HepG2 (cell line): Measurements from ENCODE around the gene LRIT1. TPM values are rescaled to one million over a fixed set of nuclear protein-coding genes. Genes with fewer than 3 reads are reported as not detected.
A peak's percentile ranks its signal among the peaks of the same experiment; 100 is the strongest.

Experiments used
- ATAC-seq: fragments of 200-7000 bp; cut with Tn5 transposase; 3 replicates; pipeline ENCODE4 v1.9.1; 2020; ENCODE audit warnings: mild to moderate bottlenecking, moderate library complexity
- BruUV-seq: library from RNA; stranded (reverse); fragments of 400-500 nt; replicated peaks from 2 replicates; lab custom pipeline; 2021; lab: Mats Ljungman, UMichigan
- CTCF ChIA-PET: fragments of 300-600 bp; formaldehyde crosslinking; extraction: SDS; loops from one replicate; lab custom pipeline; 2021; ENCODE audit warnings: low total read pairs, inconsistent platforms, low intra/inter-chr PET ratio; lab: Yijun Ruan, JAX
- POLR2A ChIA-PET: fragments of 350-600 bp; sonication (Branson Sonifier 250); formaldehyde crosslinking; loops from one replicate; lab custom pipeline; 2020; ENCODE audit warnings: antibody characterized with exemption, inconsistent platforms; lab: Yijun Ruan, JAX
- DNase-seq: peaks from one replicate; pipeline ENCODE4 v3.0.0-alpha.2; 2015; ENCODE audit warnings: low spot score
- FAIRE-seq: peaks from 3 replicates; lab custom pipeline; 2011; peaks lifted over from hg19 to GRCh38; lab: Jason Lieb, UNC
- H2AFZ ChIP-seq: one replicate; pipeline ENCODE4 v1.6.1; 2011; ENCODE audit warnings: low read length, inconsistent platforms
- H3K27ac ChIP-seq: fragments of 300-600 bp; 3 replicates; pipeline ENCODE4 v1.8.0; 2011; ENCODE audit warnings: mixed run types, mild to moderate bottlenecking, mixed read lengths, low read length, inconsistent platforms; ENCODE audit not compliant: insufficient read depth; ENCODE audit errors: extremely low read length
- H3K27me3 ChIP-seq, 2 experiments: fragments of 200-600 bp in 1 of 2; 2 replicates in 1 of 2; 3 replicates in 1 of 2; pipeline versions ENCODE4 v1.6.0 to v1.8.0; 2011; ENCODE audit warnings: low read length in 2 of 2, mild to moderate bottlenecking in 2 of 2, moderate library complexity in 2 of 2, inconsistent platforms in 1 of 2; ENCODE audit not compliant: insufficient read depth in 2 of 2, control insufficient read depth in 1 of 2
- H3K36me3 ChIP-seq, 2 experiments: fragments of 200-600 bp in 1 of 2; replicated peaks in 1 of 2; 2 replicates in 1 of 2; 3 replicates in 1 of 2; pipeline versions ENCODE4 v1.5.1 to v1.8.0; 2011; ENCODE audit warnings: low read length in 2 of 2, inconsistent platforms in 1 of 2; ENCODE audit not compliant: insufficient read depth in 2 of 2, control insufficient read depth in 1 of 2
- H3K4me1 ChIP-seq: 2 replicates; pipeline ENCODE4 v1.5.1; 2012; ENCODE audit warnings: low read length, inconsistent platforms; ENCODE audit not compliant: insufficient read depth
- H3K4me2 ChIP-seq: 2 replicates; pipeline ENCODE4 v1.6.0; 2011; ENCODE audit warnings: low read depth, low read length, inconsistent platforms
- H3K4me3 ChIP-seq, 3 experiments: fragments of 200-600 bp in 1 of 3; sonication (generic), shearing (Covaris generic) in 1 of 3; replicated peaks in 1 of 3; 2 replicates each; pipeline ENCODE4 v1.5.1; 2011 to 2016; ENCODE audit warnings: low read length in 3 of 3, inconsistent platforms in 2 of 3, low read depth in 2 of 3, mild to moderate bottlenecking in 2 of 3, control low read depth in 1 of 3, mixed read lengths in 1 of 3; ENCODE audit not compliant: insufficient read depth in 1 of 3
- H3K79me2 ChIP-seq: one replicate; pipeline ENCODE4 v1.6.1; 2011; ENCODE audit warnings: low read length, inconsistent platforms; ENCODE audit not compliant: insufficient read depth
- H3K9ac ChIP-seq: 2 replicates; pipeline ENCODE4 v1.6.0; 2011; ENCODE audit warnings: mild to moderate bottlenecking, low read depth, low read length, inconsistent platforms; ENCODE audit not compliant: insufficient read depth
- H3K9me3 ChIP-seq: 2 replicates; pipeline ENCODE4 v1.5.1; 2012; ENCODE audit warnings: mild to moderate bottlenecking, low read length
- H4K20me1 ChIP-seq: 2 replicates; pipeline ENCODE4 v1.6.0; 2011; ENCODE audit warnings: inconsistent platforms, mild to moderate bottlenecking, low read length, moderate library complexity; ENCODE audit not compliant: insufficient read depth
- ARID5B ChIP-seq: IDR thresholded peaks from 2 replicates; pipeline ENCODE4 v1.4.0; 2020; ENCODE audit warnings: mild to moderate bottlenecking, missing genetic modification reagents
- BCL6 ChIP-seq: IDR thresholded peaks from 2 replicates; pipeline ENCODE4 v1.6.1; 2016; ENCODE audit warnings: missing genetic modification reagents, missing compliant biosample characterization
- ETV5 ChIP-seq: IDR thresholded peaks from 2 replicates; pipeline ENCODE4 v1.6.1; 2018; ENCODE audit warnings: missing biosample characterization, missing genetic modification reagents, inconsistent platforms, borderline replicate concordance
- GATAD2A ChIP-seq: IDR thresholded peaks from 2 replicates; pipeline ENCODE4 v1.6.1; 2016
- RARA ChIP-seq: IDR thresholded peaks from 2 replicates; pipeline ENCODE4 v1.6.1; 2016; ENCODE audit warnings: missing genetic modification reagents, missing compliant biosample characterization
- SOX13 ChIP-seq, 3 experiments: fragments of 450-650 bp in 1 of 3; sonication (generic) in 1 of 3; formaldehyde crosslinking in 1 of 3; IDR thresholded peaks in 2 of 3; conservative IDR thresholded peaks in 1 of 3; 2 replicates each; pipeline versions ENCODE4 v1.5.0 to v1.6.1; 2016 to 2020; ENCODE audit warnings: antibody characterized with exemption in 1 of 3, mild to moderate bottlenecking in 1 of 3, missing compliant biosample characterization in 1 of 3, missing genetic modification reagents in 1 of 3, moderate library complexity in 1 of 3
- SOX5 ChIP-seq: IDR thresholded peaks from 2 replicates; pipeline ENCODE4 v1.6.1; 2016; ENCODE audit warnings: borderline replicate concordance
- TCF7 ChIP-seq: sonication (generic); IDR thresholded peaks from 2 replicates; pipeline ENCODE4 v1.6.1; 2016; ENCODE audit warnings: antibody characterized with exemption, low read depth
- ZFP82 ChIP-seq: sonication (generic); formaldehyde crosslinking; IDR thresholded peaks from 2 replicates; pipeline ENCODE4 v1.5.1; 2020; ENCODE audit warnings: mild to moderate bottlenecking, missing genetic modification reagents, borderline replicate concordance
- ZNF337 ChIP-seq: sonication (generic); formaldehyde crosslinking; IDR thresholded peaks from 2 replicates; pipeline ENCODE4 v1.5.1; 2020; ENCODE audit warnings: missing genetic modification reagents, low read depth, mild to moderate bottlenecking, borderline replicate concordance
- ZNF687 ChIP-seq: sonication (generic); formaldehyde crosslinking; IDR thresholded peaks from 2 replicates; pipeline ENCODE4 v1.5.1; 2020; ENCODE audit warnings: mild to moderate bottlenecking, missing genetic modification reagents, moderate library complexity
- ZNF784 ChIP-seq: sonication (generic); formaldehyde crosslinking; IDR thresholded peaks from 2 replicates; pipeline ENCODE4 v1.5.1; 2020; ENCODE audit warnings: missing genetic modification reagents, mild to moderate bottlenecking, borderline replicate concordance
- WGBS: methylation state at CpG from one replicate; pipeline ENCODE4 v1.1.6; 2017; ENCODE audit warnings: low lambda C conversion rate; 5-methylcytosine and 5-hydroxymethylcytosine counted together
- in situ Hi-C: cut with HindIII; loops from 2 replicates; pipeline ENCODE4 v1.10.0; 2017; ENCODE audit warnings: low pct_unique_long_range_greater_than_20kb; ENCODE audit not compliant: extremely low pct_ligation_motif_present
- intact Hi-C: fragments of 100-400 bp; cut with micrococcal nuclease; formaldehyde crosslinking; loops from one replicate; pipeline ENCODE4 v1.10.0; 2022; ENCODE audit not compliant: unreplicated experiment
- polyA plus RNA-seq, 8 experiments: library from polyadenylated mRNA; depleted of rRNA in 3 of 8; stranded (reverse) in 7 of 8; unstranded in 1 of 8; fragments of >200 nt; fragmentation: Illumina TruSeq in 4 of 8; extraction: Trizol in 4 of 8; gene quantifications; 2 replicates each; pipeline versions ENCODE4 v1.2.1 to v1.2.3, GENCODE V29; 2011 to 2016; ENCODE audit warnings: low read depth in 4 of 8, missing spikeins in 1 of 8, mixed read lengths in 1 of 8; ENCODE audit not compliant: insufficient read depth in 1 of 8
- total RNA-seq, 5 experiments: library from RNA; depleted of rRNA; stranded (reverse); fragments of >200 nt; fragmentation: Illumina TruSeq; extraction: Trizol; gene quantifications; 2 replicates each; pipeline ENCODE4 v1.2.3, GENCODE V29; 2016; ENCODE audit warnings: low read depth in 1 of 5

LRIT1 gene
- total and polyA plus RNA-seq, 2 of the 13 experiments (the other 11 are each of a cell fraction or from before 2014, with no cell fraction given) = not detected

DNA sequence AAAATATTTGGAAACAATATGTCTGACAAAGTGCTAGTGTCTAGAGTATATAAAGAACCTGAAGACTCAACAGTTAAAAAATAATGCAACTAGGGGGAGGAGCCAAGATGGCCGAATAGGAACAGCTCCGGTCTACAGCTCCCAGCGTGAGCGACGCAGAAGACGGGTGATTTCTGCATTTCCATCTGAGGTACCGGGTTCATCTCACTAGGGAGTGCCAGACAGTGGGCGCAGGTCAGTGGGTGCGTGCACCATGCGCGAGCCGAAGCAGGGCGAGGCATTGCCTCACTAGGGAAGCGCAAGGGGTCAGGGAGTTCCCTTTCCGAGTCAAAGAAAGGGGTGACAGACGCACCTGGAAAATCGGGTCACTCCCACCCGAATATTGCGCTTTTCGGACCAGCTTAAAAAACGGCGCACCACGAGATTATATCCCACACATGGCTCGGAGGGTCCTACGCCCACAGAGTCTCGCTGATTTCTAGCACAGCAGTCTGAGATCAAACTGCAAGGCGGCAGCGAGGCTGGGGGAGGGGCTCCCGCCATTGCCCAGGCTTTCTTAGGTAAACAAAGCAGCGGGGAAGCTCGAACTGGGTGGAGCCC, 38.6 kb upstream of the LRIT1 start (continued):
- peak; percentile 31; the same call in 1 of the 2 replicates for TF ChIP-seq ZNF687 (CRISPR knock-in tag)

DNA sequence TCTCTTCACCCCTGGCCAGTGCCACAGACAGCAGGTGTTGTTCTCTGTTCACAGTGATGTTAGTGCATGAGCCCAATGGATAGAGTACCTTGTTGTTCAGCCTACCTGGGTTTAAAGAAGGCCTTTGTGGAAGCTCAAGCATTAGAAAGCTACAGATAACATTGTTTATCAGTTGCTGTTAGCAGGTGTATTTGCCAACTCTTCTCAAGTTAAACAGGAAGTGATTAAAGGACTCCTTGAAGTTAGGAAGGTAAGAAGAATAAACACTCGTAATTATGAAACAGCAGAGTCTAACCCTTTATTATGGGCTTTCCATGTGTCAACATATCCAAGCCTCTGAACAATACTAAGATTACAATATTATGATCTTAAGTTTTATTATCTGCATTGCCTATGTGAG, 29.4 kb upstream of the LRIT1 start:
- Histone ChIP-seq H3K4me2 (no peak overlapping the region), H3K36me3 (no peaks in the 10 kb centered on the region), H3K27me3 (peaks cover 0 to 15% of the 10 kb centered on the region in 2 experiments; a peak in 1 of 5 replicates), H4K20me1 (no peaks in the 10 kb centered on the region; the same call in 1 of the 2 replicates), H3K4me1 (peaks cover 14% of the 10 kb centered on the region; the same call in 1 of the 2 replicates), H3K79me2 (no peaks in the 10 kb centered on the region), H3K27ac (no peak overlapping the region), H3K9ac (no peak overlapping the region), H3K4me3 (no peak overlapping the region), H2AFZ (no peak overlapping the region), H3K9me3 (no peaks in the 10 kb centered on the region)
- in situ Hi-C loops = no loop called here
- intact Hi-C loops = loop anchor here (5.0 kb wide), 1 partner anchor 57 kb away; the partner anchor contains the start of gene CCSER2
- ChIA-PET POLR2A (no interaction called here), CTCF (no interaction called here)
- FAIRE-seq = no peak
- no peak for ATAC-seq
- no peak for DNase-seq
- WGBS = 0% methylated on average over 1 of the region's 1 CpG
- BruUV-seq = no TSS peak
- no peak for TF ChIP-seq ZFP82 (CRISPR knock-in tag)
- TF ChIP-seq SOX13 (IDR thresholded peaks at IDR 0.05) = no peak
- peak in 1 of 2 experiments; percentile 61; a peak in 2 of 4 replicates for TF ChIP-seq SOX13 (CRISPR knock-in tag; conservative IDR thresholded peaks at IDR 0.05 in 1 of 2, IDR thresholded peaks at IDR 0.05 in 1 of 2)
- peak; percentile 80 for TF ChIP-seq BCL6 (CRISPR knock-in tag)
- no peak for TF ChIP-seq ZNF337
- TF ChIP-seq ARID5B (CRISPR knock-in tag) = peak; percentile 38; the same call in 1 of the 2 replicates
- TF ChIP-seq TCF7 = 0 out of 2 replicates have a peak, but pooled peaks have one; percentile 6
- no peak for TF ChIP-seq ZNF784 (CRISPR knock-in tag)
- 0 out of 2 replicates have a peak, but pooled peaks have one; percentile 34 for TF ChIP-seq SOX5 (CRISPR knock-in tag)
- TF ChIP-seq RARA (CRISPR knock-in tag) = peak; percentile 30; the same call in 1 of the 2 replicates
- peak; percentile 11; the same call in 1 of the 2 replicates for TF ChIP-seq ETV5
- TF ChIP-seq GATAD2A (CRISPR knock-in tag) = peak; percentile 33; the same call in 1 of the 2 replicates
